ENCODE measurements around the gene NAA35.

- TF ChIP-seq CTCF (conservative IDR thresholded peaks at IDR 0.05) (no peak), EZH2 (IDR thresholded peaks at IDR 0.05; ENCODE audit: low read depth) (no peak)
Measured at GRCh38 chr9:86046930-86047341, 106.0 kb downstream of the NAA35 start.
